NOMO-1 (cell line): ENCODE data around the gene CEP83.
"Not testable (repeated sequence)": the region's sequence is repeated elsewhere in the genome, so short reads cannot be mapped to it uniquely, and the experiment has no call there.

Source experiments
- DNase-seq, 2 experiments: peaks; one replicate each; lab custom pipeline; 2025; ENCODE audit not compliant: unreplicated experiment in 2 of 2; lab: John Stamatoyannopoulos, UW

The CEP83 gene, protein sequence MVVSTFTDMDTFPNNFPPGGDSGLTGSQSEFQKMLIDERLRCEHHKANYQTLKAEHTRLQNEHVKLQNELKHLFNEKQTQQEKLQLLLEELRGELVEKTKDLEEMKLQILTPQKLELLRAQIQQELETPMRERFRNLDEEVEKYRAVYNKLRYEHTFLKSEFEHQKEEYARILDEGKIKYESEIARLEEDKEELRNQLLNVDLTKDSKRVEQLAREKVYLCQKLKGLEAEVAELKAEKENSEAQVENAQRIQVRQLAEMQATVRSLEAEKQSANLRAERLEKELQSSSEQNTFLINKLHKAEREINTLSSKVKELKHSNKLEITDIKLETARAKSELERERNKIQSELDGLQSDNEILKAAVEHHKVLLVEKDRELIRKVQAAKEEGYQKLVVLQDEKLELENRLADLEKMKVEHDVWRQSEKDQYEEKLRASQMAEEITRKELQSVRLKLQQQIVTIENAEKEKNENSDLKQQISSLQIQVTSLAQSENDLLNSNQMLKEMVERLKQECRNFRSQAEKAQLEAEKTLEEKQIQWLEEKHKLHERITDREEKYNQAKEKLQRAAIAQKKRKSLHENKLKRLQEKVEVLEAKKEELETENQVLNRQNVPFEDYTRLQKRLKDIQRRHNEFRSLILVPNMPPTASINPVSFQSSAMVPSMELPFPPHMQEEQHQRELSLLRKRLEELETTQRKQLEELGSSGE

DNA sequence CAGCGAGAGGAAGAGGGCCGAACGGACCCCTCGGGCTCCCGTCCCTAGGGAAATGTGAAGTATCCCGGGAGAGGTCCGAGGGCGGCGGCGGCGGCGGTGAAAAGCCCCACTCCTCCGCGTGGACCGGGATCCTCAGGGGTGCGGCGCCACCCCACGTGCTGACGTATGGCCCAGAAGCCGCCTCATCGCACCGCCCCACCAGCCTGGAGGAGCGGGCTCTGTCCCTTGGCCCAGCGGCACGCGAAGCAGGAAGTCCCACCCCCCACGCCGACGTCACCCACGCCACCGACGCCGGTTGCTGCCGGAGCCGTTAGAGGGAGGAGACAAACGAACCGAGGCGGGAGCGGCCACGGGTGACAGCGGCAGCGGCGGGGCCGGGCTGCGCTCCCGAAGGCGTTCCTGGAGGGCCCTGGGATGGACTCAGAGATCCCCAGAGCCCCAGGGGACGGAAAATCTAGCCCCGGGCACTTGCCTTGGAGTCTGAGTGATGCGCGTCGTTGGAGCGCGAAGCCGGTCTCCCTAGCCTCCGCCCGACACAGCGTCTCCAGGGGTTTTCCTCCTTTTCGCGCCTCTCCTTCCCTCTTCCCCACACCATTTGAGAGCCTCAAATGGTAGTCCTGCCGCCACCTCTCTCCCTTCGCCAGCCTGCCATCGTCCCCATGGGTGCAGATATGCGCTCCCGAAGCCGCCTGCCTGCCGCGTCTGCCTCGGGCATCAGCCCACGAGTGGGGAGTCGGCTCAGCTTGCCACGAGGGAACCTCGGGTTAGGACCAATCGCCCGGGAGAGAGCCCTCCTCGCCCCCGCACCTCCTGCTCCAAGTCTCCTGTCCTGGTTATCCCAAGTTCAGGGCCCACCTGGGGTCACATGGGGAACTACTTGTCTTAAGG, at the start of gene CEP83:
CEP83 (minus strand) TSS at position 140 of the 888 bp plus-strand sequence. CDS start 47,377 bp downstream, outside the sequence.
- peak; percentile 84 to 93 for DNase-seq

DNA sequence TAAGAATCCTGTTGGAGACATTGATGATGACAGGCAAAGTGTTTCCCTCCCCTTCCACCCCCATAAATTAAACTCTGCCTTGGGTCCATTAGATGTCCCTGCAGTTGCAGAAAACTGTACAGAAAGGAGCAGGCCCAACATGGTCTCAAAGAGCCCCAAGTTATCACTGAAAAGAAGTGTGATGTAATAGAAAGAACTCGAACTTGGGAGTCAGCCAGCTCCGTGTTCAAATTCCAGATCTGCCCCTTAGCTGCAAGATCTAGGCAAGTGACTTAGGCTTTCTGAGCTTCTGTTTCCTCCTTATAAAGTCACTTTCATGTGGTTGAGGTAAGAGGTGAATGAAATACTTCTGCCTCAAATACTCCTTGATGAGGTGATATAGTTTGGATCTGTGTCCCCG, 49.6 kb upstream of the CEP83 start:
- no peak for DNase-seq

DNA sequence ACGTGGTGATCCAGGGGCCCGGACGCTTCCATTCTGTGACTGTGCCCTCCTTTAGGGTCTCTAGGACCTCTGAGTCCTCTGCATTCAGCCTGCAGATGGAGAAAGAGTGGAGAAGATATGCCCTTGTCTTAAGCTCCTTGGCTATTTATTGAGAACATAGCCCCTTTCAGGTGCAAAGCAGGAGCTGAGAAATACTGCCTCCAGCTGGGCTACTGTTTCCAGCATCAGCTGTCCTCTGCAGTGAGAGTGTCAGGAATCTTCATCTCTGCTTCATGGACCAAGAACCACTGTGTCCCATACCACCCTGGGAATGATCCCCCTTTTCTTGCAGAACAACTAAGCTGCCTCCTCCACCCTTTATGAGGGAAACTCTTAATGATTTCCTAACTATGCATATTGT, 47.8 kb upstream of the CEP83 start:
- no peak for DNase-seq

DNA sequence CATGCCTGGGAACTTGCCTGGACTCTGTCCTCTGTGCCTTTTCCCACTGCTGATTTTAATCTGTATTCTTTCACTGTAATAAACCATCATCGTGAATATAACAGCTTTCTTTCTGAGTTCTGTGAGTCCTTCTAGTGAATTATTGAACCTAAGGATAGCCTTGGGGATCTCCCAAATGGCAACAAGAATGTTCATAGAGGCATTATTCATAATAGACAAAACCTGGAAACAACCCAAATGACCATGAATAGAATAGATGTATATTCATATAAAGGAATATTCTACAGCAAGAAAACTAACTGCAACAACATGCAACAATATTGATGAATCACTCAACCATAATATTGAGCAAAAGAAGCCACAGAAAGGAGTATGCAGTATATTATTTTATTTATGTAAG, 44.7 kb upstream of the CEP83 start:
- DNase-seq = peak in 1 of 2 experiments; percentile 13

DNA sequence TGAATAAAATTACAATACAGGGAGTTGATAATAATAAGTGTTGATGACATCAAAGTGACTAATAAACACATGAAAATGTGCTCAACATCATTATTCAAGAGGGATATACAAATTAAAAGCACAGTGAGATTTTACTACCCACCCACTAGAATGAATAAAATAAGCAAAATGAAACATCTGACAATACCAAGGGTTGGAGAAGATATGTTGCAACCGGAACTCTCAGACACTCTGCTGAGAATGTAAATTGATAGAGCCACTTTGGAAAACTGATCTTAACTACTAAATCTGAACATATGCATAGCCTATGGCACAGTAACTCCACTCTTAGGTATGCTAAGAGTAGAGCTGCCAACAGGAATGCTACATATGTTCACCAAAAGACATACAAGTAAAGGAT, 44.0 kb upstream of the CEP83 start:
- DNase-seq = no peak

DNA sequence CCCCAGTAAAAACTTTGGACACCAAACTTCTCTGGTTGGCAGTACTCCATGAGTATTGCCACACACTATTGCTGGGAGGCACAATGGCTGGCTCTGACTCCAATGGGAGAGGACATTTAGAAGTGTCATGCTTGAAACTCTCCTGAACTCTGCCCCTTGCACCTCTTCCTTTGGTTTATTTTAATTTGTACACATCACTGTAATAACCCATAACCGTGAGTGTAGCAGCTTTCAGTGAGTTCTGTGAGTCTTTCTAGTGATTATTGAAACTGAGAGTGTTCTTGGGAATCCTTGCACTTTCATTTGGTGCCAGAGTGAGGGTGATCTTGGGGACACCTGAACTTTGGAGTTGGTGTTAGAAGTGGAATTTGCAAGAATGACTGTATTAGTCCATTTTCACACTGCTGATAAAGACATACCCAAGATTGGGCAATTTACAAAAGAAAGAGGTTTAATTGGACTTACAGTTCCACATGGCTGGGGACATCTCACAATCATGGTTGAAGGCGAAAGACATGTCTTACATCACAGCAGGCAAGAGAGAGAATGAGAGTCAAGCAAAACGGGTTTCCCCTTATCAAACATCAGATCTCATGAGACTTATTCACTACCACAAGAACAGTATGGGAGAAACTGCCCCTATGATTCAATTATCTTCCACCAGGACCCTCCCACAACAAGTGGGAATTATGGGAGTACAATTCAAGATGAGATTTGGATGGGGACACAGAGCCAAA, 41.3 kb upstream of the CEP83 start:
- no peak for DNase-seq

DNA sequence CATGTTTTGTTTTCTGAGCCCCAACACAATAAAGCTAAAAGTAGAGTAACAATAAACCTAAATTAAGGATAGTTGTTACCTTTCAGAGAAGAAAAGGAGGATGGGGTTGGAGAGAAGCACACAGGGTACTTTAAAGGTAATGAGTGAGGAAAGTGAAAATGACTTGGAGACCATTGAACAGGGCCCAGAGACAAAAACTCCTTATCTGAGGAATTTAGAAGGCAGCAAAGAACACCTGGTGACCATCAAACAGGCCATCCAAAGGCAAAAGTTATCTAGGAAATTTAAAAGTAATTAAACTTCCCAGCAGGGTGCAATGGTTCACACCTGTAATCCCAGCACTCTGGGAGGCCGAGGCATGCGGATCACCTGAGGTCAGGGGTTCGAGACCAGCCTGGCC, 39.0 kb upstream of the CEP83 start:
- DNase-seq = no peak

DNA sequence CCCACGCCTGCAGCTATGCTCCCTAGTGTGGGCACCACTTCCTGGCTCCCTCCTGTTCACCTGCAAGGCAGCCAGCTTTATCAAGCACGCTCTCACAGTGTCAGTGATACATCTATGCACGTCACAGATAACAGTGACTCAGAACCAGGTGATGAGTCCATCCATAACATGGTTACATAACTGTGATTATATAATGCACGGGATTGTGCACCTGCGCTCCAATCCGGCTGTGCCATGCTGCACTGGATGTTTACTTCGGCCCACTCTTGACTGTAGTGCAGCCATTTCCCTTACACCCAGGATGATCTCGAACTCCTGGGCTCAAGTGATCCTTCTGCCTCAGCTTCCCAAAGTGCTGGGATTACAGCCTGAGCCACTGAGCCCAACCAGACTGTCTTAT, 38.4 kb upstream of the CEP83 start:
- no peak for DNase-seq

DNA sequence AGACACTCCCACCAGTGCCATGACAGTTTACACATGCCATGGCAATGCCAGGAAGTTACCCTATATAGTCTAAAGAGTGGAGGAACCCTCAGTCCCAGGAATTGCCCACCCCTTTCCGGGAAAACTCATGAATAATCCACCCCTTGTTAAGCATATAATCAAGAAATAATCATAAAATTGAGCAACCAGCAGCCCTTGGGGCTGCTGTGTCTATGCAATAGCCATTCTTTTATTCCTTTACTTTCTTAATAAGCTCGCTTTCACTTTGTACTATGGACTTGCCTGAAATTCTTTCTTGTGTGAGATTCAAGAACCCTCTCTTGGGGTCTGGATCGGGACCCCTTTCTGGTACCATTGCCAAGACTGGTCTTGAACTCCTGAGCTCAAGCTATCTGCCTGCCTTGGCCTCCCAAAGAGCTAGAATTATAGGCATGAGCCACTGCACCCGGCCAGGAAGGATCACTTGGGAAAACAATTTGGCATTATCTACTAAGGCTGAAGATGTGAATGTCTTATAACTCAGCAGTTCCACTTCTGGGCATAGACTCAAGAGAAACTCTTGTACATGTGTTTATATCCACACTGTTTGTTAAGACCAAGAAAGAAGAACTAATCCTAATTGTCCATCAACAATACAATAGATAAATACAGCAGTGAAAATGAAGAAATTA, 35.9 kb upstream of the CEP83 start:
- DNase-seq = no peak

DNA sequence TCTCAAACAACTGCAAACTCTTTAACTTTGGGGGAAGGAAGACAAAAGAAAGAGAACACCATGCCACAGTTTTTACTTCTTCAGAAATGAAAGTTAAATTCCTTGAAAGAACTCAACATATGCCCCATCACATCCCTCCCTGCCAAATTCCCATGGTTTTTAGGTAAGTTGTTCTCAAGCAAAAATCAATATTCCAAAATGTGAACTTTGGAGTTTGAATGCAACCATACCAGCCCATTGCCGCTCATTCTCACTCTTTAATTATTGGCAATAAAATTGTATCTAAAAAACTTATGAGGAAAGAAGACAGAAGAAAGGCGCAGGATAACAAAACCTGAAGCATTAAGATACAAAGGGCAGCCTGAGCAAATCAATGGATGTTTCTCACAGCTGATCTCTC, 31.8 kb upstream of the CEP83 start:
- DNase-seq = no peak

DNA sequence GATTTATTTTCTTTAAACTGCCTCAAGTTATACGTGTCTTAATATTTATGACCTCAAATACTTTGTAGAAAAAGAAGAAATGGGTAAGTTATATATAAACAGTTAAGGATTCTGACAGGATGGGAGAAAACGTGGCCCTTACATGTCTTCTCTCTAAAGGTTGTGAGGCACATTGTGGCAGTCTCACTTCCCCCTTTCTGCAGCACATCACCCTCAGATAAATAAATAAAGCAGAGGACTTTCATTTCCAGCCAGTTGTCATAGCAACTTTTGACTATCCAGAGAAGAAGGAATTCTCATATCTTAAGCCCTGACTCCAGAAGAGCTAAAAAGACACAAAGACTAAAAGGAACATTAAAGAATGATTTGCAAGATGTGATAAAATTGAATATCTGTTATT, 28.8 kb upstream of the CEP83 start:
- DNase-seq = peak; percentile 11 to 72

DNA sequence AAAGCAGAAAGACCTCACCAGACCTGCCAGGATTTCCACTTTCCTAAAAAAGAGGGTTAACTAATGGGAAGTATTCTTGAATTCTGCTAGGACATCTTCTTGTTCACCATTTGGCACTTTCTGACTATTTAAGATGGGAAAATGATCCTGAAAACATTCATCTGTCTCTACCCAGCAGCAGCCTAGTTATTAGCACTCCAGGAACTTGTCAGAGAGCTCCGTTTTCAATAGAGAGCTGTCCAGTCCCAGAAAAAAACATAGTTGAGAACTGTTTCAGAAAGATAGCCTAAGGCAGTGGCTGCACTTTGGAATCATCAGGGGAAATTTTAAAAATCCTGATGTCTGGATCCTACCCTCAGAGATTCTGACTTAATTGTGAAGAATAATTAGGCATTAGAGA, 22.1 kb upstream of the CEP83 start:
- no peak for DNase-seq

DNA sequence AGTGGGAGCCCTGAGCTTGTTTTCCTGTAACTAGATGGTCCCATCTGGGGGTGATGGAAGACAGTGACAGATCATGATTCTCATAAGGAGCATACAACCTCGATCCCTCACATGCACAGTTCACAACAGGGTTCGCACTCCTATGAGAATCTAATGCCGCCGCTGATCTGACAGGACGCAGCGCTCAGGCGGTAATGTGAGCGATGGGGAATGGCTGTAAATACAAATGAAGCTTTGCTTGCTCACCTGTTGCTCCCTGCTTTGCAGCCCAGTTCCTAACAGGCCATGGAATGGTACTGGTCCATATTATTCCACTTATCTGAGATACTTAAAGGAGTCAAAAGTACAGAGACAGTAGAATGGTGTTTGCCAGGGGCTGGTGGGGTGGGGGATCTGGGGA, 9.9 kb upstream of the CEP83 start:
- DNase-seq = no peak

DNA sequence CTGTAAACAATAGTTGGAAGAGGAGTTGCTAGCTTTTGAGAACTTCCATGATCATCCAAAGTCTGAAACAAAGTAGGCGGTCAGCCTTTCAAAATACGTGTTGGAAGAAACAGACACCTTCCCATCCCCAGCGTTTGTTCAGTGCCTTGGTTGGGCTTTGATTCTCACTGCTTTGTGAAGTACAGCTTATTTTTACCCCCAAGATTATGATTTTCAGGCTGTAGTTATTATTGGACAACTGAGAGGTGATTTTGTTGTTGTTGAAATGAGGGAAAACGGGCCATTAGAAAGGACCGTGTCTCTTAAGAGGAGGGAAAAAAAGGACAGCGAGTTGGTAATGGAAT, 921 bp upstream of the CEP83 start:
- no peak for DNase-seq

DNA sequence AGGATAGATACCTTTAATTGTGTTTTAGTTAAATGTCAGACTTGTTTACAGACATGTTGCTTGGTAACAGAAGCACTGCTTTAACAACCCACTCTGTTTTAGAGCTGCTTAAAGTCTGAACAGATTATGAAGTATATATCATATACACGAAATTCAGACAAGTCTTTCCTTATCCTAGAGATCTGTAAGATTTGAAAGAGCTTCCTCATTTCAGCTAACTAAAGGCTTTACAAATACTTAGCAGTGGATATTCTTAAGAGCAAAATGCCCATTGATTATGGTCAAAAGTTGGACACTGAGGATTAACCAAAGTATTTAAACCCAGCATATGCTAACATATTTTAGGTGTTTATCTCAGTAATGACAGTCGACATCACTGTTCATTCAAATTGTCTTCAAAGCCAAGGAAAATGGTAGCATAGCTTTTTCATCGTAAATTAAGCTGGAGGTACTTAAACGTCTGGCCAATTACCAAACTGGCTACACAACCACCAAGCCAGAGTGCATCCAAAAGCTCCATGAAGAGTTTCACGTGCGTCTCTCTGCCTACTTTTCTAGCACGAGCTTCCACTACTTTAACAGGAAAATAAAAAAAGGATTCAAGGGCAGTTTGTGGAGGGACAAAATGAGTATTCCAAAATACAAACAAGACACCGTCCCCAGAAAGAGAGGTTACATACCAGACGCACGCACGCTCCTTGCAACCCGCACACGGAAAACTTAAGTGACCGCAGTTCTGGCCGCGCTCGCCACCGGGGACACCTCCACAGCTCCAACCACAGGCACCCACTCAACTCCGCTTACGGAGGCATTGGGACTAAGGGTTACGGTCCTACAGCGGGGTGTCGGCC, 565 bp downstream of the CEP83 start:
- DNase-seq = peak; percentile 58 to 60

DNA sequence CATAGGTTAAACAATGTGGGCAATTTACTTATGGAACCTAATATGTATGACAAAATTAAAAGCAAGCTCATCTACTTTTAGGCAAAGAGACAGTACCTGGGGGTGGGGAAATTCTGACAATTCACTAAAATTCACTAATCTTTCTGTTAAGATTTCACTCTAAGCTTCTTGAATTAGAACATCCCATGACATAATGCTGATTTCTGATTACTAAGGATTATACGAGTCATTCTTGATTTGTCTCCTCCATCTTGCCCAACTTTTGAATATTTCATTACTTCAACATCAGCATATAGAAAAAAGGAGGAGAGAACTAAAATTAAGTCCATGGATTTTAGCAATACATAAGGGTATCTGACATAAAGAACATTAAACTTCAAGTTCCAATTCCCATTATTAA, 2.4 kb downstream of the CEP83 start:
- no peak for DNase-seq

DNA sequence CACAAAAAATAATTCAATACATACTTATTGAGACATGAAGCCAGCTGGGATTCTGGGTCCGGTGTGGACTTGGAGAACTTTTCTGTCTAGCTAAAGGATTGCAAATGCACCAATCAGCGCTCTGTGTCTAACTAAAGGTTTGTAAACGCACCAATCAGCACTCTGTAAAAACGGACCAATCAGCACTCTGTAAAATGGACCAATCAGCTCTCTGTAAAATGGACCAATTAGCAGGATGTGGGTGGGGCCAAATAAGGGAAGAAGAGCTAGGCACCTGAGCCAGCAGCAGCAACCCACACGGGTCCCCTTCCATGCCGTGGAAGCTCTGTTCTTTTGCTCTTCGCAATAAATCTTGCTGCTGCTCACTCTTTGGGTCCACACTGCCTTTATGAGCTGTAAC, 5.3 kb downstream of the CEP83 start:
- not testable (repeated sequence) for DNase-seq

DNA sequence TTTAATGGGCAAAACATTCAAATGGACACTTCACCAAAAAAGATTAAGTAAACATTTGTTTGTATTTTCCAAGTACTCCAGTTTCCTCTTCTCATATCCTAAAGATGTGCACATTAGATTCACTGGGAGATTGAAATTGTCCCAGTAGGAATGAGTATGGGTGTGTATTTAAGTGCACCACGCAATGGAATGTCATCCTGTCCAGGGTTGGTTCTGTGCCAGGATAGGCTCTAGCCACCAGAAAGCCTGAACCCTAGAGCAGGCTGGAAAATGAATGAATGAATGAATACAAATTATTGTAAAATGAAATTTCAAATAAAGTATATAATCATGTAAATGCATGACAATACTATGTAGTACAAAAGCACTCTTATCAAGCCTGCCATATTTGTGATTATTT, 14.0 kb downstream of the CEP83 start:
- no peak for DNase-seq

DNA sequence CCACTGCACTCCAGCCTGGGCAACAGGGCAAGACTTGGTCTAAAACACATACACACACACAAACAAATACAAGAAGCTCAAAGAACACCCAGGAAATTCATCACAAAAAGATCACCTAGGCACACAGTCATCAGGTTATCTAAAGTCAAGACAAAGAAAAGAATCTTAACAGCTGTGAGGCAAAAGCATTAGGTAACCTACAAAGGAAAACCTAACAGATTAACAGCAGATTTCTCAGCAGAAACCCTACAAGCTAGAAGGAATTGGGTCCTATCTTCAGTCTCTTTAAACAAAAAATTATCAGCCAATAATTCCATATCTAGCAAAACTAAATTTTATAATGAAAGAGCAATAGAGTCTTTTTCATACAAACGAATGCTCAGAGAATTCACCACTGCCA, 22.4 kb downstream of the CEP83 start:
- no peak for DNase-seq
